DND-41 (cell line): ENCODE results near the gene MAPK10.

Experiments used
- CTCF ChIP-seq: IDR thresholded peaks from 2 replicates; pipeline ENCODE4 v1.5.1; 2012; ENCODE audit warnings: borderline replicate concordance, low read length, moderate library complexity, mild to moderate bottlenecking; ENCODE audit not compliant: poor library complexity, severe bottlenecking; ENCODE audit errors: extremely low read depth
- EZH2 ChIP-seq: IDR thresholded peaks from 3 replicates; pipeline ENCODE4 v1.6.1; 2012; ENCODE audit warnings: borderline replicate concordance, low read depth, mild to moderate bottlenecking, moderate library complexity, low read length, inconsistent platforms; ENCODE audit not compliant: severe bottlenecking

DNA sequence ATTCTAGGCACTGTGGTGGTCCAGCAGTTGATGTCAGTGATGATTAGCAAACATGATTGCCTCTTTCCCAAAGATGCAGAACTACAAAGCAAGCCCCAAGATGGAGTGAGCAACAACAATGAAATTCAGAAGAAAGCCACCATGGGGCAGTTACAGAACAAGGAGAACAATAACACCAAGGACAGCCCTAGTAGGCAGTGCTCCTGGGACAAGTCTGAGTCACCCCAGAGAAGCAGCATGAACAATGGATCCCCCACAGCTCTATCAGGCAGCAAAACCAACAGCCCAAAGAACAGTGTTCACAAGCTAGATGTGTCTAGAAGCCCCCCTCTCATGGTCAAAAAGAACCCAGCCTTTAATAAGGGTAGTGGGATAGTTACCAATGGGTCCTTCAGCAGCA is 365.3 kb downstream of the MAPK10 start:
- TF ChIP-seq CTCF (no peak), EZH2 (no peak)
